Astrocyte (in vitro differentiated cells and primary cell): ENCODE measurements around the gene SUPT6H.

Source experiments
- CTCF ChIP-seq: IDR thresholded peaks from 2 replicates; pipeline ENCODE4 v1.5.1; 2011; ENCODE audit warnings: low read depth, mild to moderate bottlenecking, inconsistent platforms, low read length, moderate library complexity; ENCODE audit not compliant: insufficient read depth
- EZH2 ChIP-seq: IDR thresholded peaks from 2 replicates; pipeline ENCODE4 v1.6.1; 2012; ENCODE audit warnings: mild to moderate bottlenecking, low read length, inconsistent platforms; ENCODE audit not compliant: insufficient read depth

GRCh38 chr17:28686296-28686695 lies 24.3 kb downstream of the SUPT6H start:
- no peak for TF ChIP-seq CTCF
- no peak for TF ChIP-seq EZH2
